Fibroblast of mammary gland (primary cell): ENCODE measurements around the gene PAN3.
"Not testable (repeated sequence)": the region's sequence is repeated elsewhere in the genome, so short reads cannot be mapped to it uniquely, and the experiment has no call there.

ENCODE experiments used
- DNase-seq: peaks from one replicate; pipeline ENCODE4 v3.0.0-alpha.2; 2010; ENCODE audit warnings: low read depth
- H3K4me3 ChIP-seq: 2 replicates; pipeline ENCODE4 v1.5.1; 2011; ENCODE audit warnings: low read depth, mild to moderate bottlenecking, low read length, moderate library complexity; ENCODE audit not compliant: control insufficient read depth
- TF ChIP-seq, protein P1 (sequence below): conservative IDR thresholded peaks from 2 replicates; pipeline ENCODE4 v1.5.1; 2011; ENCODE audit warnings: low read depth, low read length, inconsistent platforms; ENCODE audit not compliant: control insufficient read depth, insufficient read depth

Gene PAN3

GRCh38 chr13:28099396-28100149, 38.8 kb upstream of the PAN3 start:
- TF ChIP-seq, protein P1, sequence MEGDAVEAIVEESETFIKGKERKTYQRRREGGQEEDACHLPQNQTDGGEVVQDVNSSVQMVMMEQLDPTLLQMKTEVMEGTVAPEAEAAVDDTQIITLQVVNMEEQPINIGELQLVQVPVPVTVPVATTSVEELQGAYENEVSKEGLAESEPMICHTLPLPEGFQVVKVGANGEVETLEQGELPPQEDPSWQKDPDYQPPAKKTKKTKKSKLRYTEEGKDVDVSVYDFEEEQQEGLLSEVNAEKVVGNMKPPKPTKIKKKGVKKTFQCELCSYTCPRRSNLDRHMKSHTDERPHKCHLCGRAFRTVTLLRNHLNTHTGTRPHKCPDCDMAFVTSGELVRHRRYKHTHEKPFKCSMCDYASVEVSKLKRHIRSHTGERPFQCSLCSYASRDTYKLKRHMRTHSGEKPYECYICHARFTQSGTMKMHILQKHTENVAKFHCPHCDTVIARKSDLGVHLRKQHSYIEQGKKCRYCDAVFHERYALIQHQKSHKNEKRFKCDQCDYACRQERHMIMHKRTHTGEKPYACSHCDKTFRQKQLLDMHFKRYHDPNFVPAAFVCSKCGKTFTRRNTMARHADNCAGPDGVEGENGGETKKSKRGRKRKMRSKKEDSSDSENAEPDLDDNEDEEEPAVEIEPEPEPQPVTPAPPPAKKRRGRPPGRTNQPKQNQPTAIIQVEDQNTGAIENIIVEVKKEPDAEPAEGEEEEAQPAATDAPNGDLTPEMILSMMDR = no peak
- no peak for DNase-seq
- H3K4me3 ChIP-seq = no peak overlapping the region

GRCh38 chr13:28100150-28101121, 37.9 kb upstream of the PAN3 start, which contains the start of gene FLT3:
Gene FLT3, minus strand, starts transcription at chr13:28100576. Its CDS starts 66 bp downstream, at chr13:28100510.
- H3K4me3 ChIP-seq = no peak within 1 kb of the TSS
- peak; percentile 30 for DNase-seq

GRCh38 chr13:28101886-28102285, 36.5 kb upstream of the PAN3 start:
- not testable (repeated sequence) for H3K4me3 ChIP-seq

More at GRCh38 chr13:28100150-28101121, 37.9 kb upstream of the PAN3 start, which contains the start of gene FLT3:
- TF ChIP-seq, protein P1 = no peak

GRCh38 chr13:28106976-28107375, 31.4 kb upstream of the PAN3 start:
- DNase-seq = no peak
- no peak overlapping the region for H3K4me3 ChIP-seq
- TF ChIP-seq, protein P1 = no peak

More at GRCh38 chr13:28101886-28102285, 36.5 kb upstream of the PAN3 start:
- DNase-seq = not testable (repeated sequence)

- no peak overlapping the region for H3K4me3 ChIP-seq
- TF ChIP-seq, protein P1 = no peak
- no peak for DNase-seq
These were observed 27.9 kb upstream of the PAN3 start for GRCh38 chr13:28110414-28110813.

GRCh38 chr13:28116736-28117135, 21.6 kb upstream of the PAN3 start:
- no peak overlapping the region for H3K4me3 ChIP-seq
- no peak for DNase-seq
- TF ChIP-seq, protein P1 = no peak
